ENCODE measurements around the gene KCNK4.

Gene KCNK4

GRCh38 chr11:64247729-64248531 is 43.2 kb upstream of the KCNK4 start:
- TF ChIP-seq NFIC (IDR thresholded peaks at IDR 0.05) (no peak), EGR1 (IDR thresholded peaks at IDR 0.05) (no peak), USF1 (IDR thresholded peaks at IDR 0.05) (no peak), EP300 (IDR thresholded peaks at IDR 0.05; ENCODE audit: borderline replicate concordance) (no peak)

- TF ChIP-seq TEAD4 (IDR thresholded peaks at IDR 0.05) (no peak), TAF1 (IDR thresholded peaks at IDR 0.05; ENCODE audit: low read depth) (no peak), RAD21 (IDR thresholded peaks at IDR 0.05; ENCODE audit: low read depth) (no peak), MAX (IDR thresholded peaks at IDR 0.05) (no peak), NFIC (IDR thresholded peaks at IDR 0.05) (no peak), ZBTB7A (IDR thresholded peaks at IDR 0.05; ENCODE audit: low read depth) (no peak), FOXM1 (IDR thresholded peaks at IDR 0.05; ENCODE audit: borderline replicate concordance, low read depth) (no peak), CEBPB (IDR thresholded peaks at IDR 0.05) (no peak), TCF12 (IDR thresholded peaks at IDR 0.05; ENCODE audit: low read depth) (no peak), REST (IDR thresholded peaks at IDR 0.05; ENCODE audit: low read depth) (no peak), YY1 (IDR thresholded peaks at IDR 0.05; ENCODE audit: low read depth) (no peak)
These were observed 42.5 kb upstream of the KCNK4 start for GRCh38 chr11:64248578-64248977.

- TF ChIP-seq EP300 (IDR thresholded peaks at IDR 0.05; ENCODE audit: borderline replicate concordance) (no peak), TAF1 (IDR thresholded peaks at IDR 0.05; ENCODE audit: low read depth) (no peak), NFIC (IDR thresholded peaks at IDR 0.05) (no peak), ZBTB7A (IDR thresholded peaks at IDR 0.05; ENCODE audit: low read depth) (no peak), CREB1 (IDR thresholded peaks at IDR 0.05; ENCODE audit: low read depth) (no peak), TEAD4 (IDR thresholded peaks at IDR 0.05) (no peak), MAX (IDR thresholded peaks at IDR 0.05) (no peak), USF1 (IDR thresholded peaks at IDR 0.05) (no peak), REST (IDR thresholded peaks at IDR 0.05; ENCODE audit: low read depth) (no peak), RAD21 (IDR thresholded peaks at IDR 0.05; ENCODE audit: low read depth) (no peak), TCF12 (IDR thresholded peaks at IDR 0.05; ENCODE audit: low read depth) (no peak), FOXM1 (IDR thresholded peaks at IDR 0.05; ENCODE audit: borderline replicate concordance, low read depth) (no peak), YY1 (IDR thresholded peaks at IDR 0.05; ENCODE audit: low read depth) (no peak), CEBPB (IDR thresholded peaks at IDR 0.05) (no peak)
These were observed 42.1 kb upstream of the KCNK4 start for GRCh38 chr11:64249038-64249437.

GRCh38 chr11:64249563-64250414 is 41.3 kb upstream of the KCNK4 start:
- TF ChIP-seq CEBPB (IDR thresholded peaks at IDR 0.05) (no peak), NFIC (IDR thresholded peaks at IDR 0.05) (no peak), CREB1 (IDR thresholded peaks at IDR 0.05; ENCODE audit: low read depth) (no peak), FOXM1 (IDR thresholded peaks at IDR 0.05; ENCODE audit: borderline replicate concordance, low read depth) (no peak), TCF12 (IDR thresholded peaks at IDR 0.05; ENCODE audit: low read depth) (no peak), REST (IDR thresholded peaks at IDR 0.05; ENCODE audit: low read depth) (no peak), YY1 (IDR thresholded peaks at IDR 0.05; ENCODE audit: low read depth) (no peak), USF1 (IDR thresholded peaks at IDR 0.05) (no peak), MAX (IDR thresholded peaks at IDR 0.05) (no peak), TEAD4 (IDR thresholded peaks at IDR 0.05) (no peak), TAF1 (IDR thresholded peaks at IDR 0.05; ENCODE audit: low read depth) (no peak), EP300 (IDR thresholded peaks at IDR 0.05; ENCODE audit: borderline replicate concordance) (no peak), ZBTB7A (IDR thresholded peaks at IDR 0.05; ENCODE audit: low read depth) (no peak), RAD21 (IDR thresholded peaks at IDR 0.05; ENCODE audit: low read depth) (no peak), EGR1 (IDR thresholded peaks at IDR 0.05) (no peak)

Data from Ishikawa (cell line).